ENCODE measurements around the gene BCAR1. TPM values are rescaled to one million over a fixed set of nuclear protein-coding genes. Genes with fewer than 3 reads are reported as not detected.
A peak's percentile ranks its signal among the peaks of the same experiment; 100 is the strongest.
"Not testable (repeated sequence)": the region's sequence is repeated elsewhere in the genome, so short reads cannot be mapped to it uniquely, and the experiment has no call there.

The BCAR1 gene
- total and polyA plus RNA-seq, 7 experiments from 2014 or later: not detected

DNA sequence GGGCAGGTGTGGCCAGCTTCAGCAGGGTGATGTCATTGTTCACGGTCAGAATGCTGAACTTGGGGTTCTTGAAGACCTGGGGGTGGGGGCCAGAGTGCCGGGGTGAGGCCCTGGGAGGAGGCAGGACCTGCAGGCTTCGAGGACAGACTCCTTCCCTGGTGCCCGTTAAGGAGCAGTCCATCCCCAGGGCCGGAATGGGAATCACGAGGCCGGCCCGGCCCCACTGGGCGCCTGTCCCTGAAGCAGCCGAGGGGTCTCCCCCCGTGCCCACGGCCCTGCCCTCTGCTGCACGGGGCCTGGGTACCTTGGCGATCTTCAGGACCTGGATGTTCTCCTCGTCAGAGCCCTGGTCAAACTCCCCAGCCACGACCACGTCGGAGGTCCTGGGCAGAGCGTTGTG lies 46.0 kb downstream of the BCAR1 start:
- peaks cover 0 to 14% of the 10 kb centered on the region in 2 donors for H3K4me1 ChIP-seq (ENCODE audit: control insufficient read depth in 2 of 2, insufficient read depth in 2 of 2, low read length in 2 of 2)
- CTCF ChIA-PET; intact Hi-C loops (cut with micrococcal nuclease); H3K27me3 Mint-ChIP-seq; DNase-seq; H3K27me3 ChIP-seq (ENCODE audit: control insufficient read depth in 2 of 2, insufficient read depth in 2 of 2, low read length in 2 of 2); H3K27ac Mint-ChIP-seq; H3K4me3 Mint-ChIP-seq; H3K27ac ChIP-seq (ENCODE audit: low read depth, low read length); H3K36me3 ChIP-seq (ENCODE audit: control insufficient read depth in 2 of 3, insufficient read depth in 3 of 3, low read length in 3 of 3); ATAC-seq; H3K9me3 ChIP-seq (ENCODE audit: control insufficient read depth in 2 of 3, low read length in 3 of 3); H3K9me3 Mint-ChIP-seq; H3K4me3 ChIP-seq (ENCODE audit: low read length); POLR2A ChIA-PET; H3K36me3 Mint-ChIP-seq: not testable (repeated sequence)
- peaks cover 5 to 18% (median 17%) of the 10 kb centered on the region in 7 donors for H3K4me1 Mint-ChIP-seq

DNA sequence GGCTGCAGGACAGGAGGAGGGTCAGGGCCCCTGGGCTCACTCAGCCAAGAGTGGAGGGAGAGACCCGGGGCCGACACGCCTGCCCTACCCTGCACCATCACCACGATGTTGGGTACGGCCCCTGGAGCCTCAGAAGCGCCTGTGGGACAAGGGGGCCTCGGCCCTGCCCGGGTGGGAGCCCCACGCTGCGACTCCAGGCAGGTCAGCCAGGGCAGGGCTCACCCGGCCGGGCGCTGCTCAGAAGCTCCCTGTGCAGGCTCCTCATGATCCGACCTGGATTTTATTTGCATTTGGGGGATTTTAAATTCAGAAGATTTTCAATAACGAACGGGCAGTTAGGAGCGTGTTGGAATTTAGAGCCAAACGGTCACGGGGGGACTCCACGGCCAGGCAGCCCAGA lies 46.5 kb downstream of the BCAR1 start:
- not testable (repeated sequence) for H3K4me3 Mint-ChIP-seq; H3K9me3 ChIP-seq (ENCODE audit: control insufficient read depth in 2 of 3, low read length in 3 of 3)

DNA sequence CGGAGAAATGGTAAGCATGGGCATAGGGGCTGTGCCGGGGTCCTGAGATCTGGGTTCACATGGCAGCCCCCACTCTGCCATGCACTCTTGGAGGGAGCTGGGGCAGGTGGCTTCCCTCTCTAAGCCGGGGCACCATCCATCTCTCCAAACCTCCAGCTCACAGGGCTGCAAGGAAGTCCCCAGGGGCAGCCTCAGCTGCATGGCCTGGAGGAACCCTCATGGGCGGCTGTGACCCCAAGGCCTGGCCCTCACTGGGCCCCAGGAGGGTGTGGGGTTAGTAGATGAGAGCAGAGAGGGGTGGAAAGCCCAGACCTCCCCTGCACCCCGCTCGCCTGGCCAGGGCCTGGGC lies 47.0 kb downstream of the BCAR1 start:
- CTCF ChIA-PET: no interaction called here
- Histone ChIP-seq H3K4me3 (ENCODE audit: low read length) (no peak overlapping the region), H3K4me1 (ENCODE audit: control insufficient read depth in 2 of 2, insufficient read depth in 2 of 2, low read length in 2 of 2) (peaks cover 0 to 14% of the 10 kb centered on the region in 2 donors), H3K27me3 (ENCODE audit: control insufficient read depth in 2 of 2, insufficient read depth in 2 of 2, low read length in 2 of 2) (no peaks in the 10 kb centered on the region), H3K36me3 (ENCODE audit: control insufficient read depth in 2 of 3, insufficient read depth in 3 of 3, low read length in 3 of 3) (no peaks in the 10 kb centered on the region), H3K27ac (ENCODE audit: low read depth, low read length) (no peak overlapping the region), H3K9me3 (ENCODE audit: control insufficient read depth in 2 of 3, low read length in 3 of 3) (no peaks in the 10 kb centered on the region)
- H3K27ac Mint-ChIP-seq: no peak overlapping the region
- peaks cover 0 to 7% (median 0%) of the 10 kb centered on the region in 5 donors for H3K27me3 Mint-ChIP-seq
- no peaks in the 10 kb centered on the region for H3K36me3 Mint-ChIP-seq
- DNase-seq (no peak), ATAC-seq (no peak)
- H3K9me3 Mint-ChIP-seq: no peaks in the 10 kb centered on the region
- intact Hi-C loops (cut with micrococcal nuclease): no loop called here
- no peak overlapping the region for H3K4me3 Mint-ChIP-seq
- H3K4me1 Mint-ChIP-seq: peaks cover 6 to 28% (median 20%) of the 10 kb centered on the region in 7 donors
- POLR2A ChIA-PET: no interaction called here

More for the DNA sequence above, 46.5 kb downstream of the BCAR1 start:
- H3K36me3 Mint-ChIP-seq; H3K4me3 ChIP-seq (ENCODE audit: low read length); POLR2A ChIA-PET; DNase-seq; H3K27ac Mint-ChIP-seq; CTCF ChIA-PET; intact Hi-C loops (cut with micrococcal nuclease); ATAC-seq; H3K27me3 ChIP-seq (ENCODE audit: control insufficient read depth in 2 of 2, insufficient read depth in 2 of 2, low read length in 2 of 2); H3K9me3 Mint-ChIP-seq; H3K27ac ChIP-seq (ENCODE audit: low read depth, low read length); H3K36me3 ChIP-seq (ENCODE audit: control insufficient read depth in 2 of 3, insufficient read depth in 3 of 3, low read length in 3 of 3); H3K27me3 Mint-ChIP-seq: not testable (repeated sequence)
- peaks cover 5 to 23% (median 19%) of the 10 kb centered on the region in 7 donors for H3K4me1 Mint-ChIP-seq
- peaks cover 0 to 14% of the 10 kb centered on the region in 2 donors for H3K4me1 ChIP-seq (ENCODE audit: control insufficient read depth in 2 of 2, insufficient read depth in 2 of 2, low read length in 2 of 2)

DNA sequence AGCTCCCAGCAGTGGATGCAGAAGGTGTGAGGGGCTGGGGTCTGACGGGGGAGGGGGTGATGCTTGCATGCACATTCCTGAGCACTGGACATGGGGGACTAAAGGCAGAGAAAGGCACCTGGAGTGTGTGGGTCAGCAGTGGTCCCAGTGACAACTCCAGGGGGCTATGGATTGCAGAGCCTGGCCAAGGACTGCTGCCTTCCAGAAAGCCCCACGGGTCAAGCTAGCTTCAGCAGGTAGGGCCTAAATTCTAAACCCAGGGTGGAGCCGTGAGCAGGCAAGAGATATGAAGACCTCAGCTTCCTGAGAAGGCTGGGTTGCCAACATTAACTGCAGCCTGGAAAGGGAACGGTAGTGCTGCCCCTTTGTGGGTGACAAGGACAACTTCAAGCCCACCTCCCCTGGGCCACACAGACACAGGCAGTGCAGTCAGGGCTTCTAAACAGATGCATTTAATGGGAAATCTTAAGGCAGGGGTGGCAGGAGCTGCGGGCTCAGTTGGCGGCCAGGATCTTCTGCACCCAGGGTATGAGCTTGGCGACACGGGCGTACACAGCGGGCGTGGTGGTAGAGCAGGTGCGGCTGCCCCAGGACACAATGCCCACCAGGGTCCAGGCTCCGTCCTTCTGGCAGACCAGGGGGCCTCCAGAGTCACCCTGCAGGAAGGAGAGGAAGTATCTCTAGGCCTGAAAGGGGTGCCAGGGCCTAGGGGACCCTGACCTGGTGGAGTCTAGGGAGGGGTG lies 47.6 kb downstream of the BCAR1 start:
- Mint-ChIP-seq H3K27me3 (peaks cover 0 to 9% (median 0%) of the 10 kb centered on the region in 5 donors), H3K36me3 (no peaks in the 10 kb centered on the region), H3K9me3 (no peaks in the 10 kb centered on the region), H3K4me3 (no peak overlapping the region), H3K27ac (peak overlapping the region in 1 of 9 donors; percentile 38), H3K4me1 (peaks cover 7 to 29% (median 22%) of the 10 kb centered on the region in 7 donors)
- intact Hi-C loops (cut with micrococcal nuclease): loop anchor here (2.0 kb wide), 1 partner anchor 17 kb away; no protein-coding TSS in a partner anchor
- ChIA-PET POLR2A (no interaction called here), CTCF (no interaction called here)
- Histone ChIP-seq H3K27ac (ENCODE audit: low read depth, low read length) (no peak overlapping the region), H3K27me3 (ENCODE audit: control insufficient read depth in 2 of 2, insufficient read depth in 2 of 2, low read length in 2 of 2) (no peaks in the 10 kb centered on the region), H3K36me3 (ENCODE audit: control insufficient read depth in 2 of 3, insufficient read depth in 3 of 3, low read length in 3 of 3) (no peaks in the 10 kb centered on the region), H3K4me3 (ENCODE audit: low read length) (no peak overlapping the region), H3K4me1 (ENCODE audit: control insufficient read depth in 2 of 2, insufficient read depth in 2 of 2, low read length in 2 of 2) (peaks cover 0 to 14% of the 10 kb centered on the region in 2 donors), H3K9me3 (ENCODE audit: control insufficient read depth in 2 of 3, low read length in 3 of 3) (no peaks in the 10 kb centered on the region)
- DNase-seq: no peak
- no peak for ATAC-seq

DNA sequence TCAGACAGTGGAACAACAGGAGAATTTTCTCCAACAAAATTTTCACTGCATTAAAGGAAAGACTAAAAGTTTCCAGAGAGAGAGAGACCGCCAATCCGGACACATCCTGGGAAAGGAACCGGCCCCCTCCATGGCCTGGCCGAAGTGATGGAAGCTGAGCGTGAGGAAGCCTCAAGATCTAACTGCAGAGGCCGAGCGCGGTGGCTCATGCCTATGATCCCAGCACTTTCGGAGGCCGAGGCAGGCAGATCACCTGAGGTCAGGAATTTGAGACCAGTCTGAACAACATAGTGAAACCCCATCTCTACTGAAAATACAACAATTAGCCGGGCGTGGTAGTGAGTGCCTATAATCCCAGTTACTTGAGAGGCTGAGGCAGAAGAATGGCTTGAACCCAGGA lies 48.3 kb downstream of the BCAR1 start:
- Histone ChIP-seq H3K9me3 (ENCODE audit: control insufficient read depth in 2 of 3, low read length in 3 of 3) (no peaks in the 10 kb centered on the region), H3K27ac (ENCODE audit: low read depth, low read length) (no peak overlapping the region), H3K27me3 (ENCODE audit: control insufficient read depth in 2 of 2, insufficient read depth in 2 of 2, low read length in 2 of 2) (no peaks in the 10 kb centered on the region), H3K4me3 (ENCODE audit: low read length) (no peak overlapping the region), H3K36me3 (ENCODE audit: control insufficient read depth in 2 of 3, insufficient read depth in 3 of 3, low read length in 3 of 3) (no peaks in the 10 kb centered on the region), H3K4me1 (ENCODE audit: control insufficient read depth in 2 of 2, insufficient read depth in 2 of 2, low read length in 2 of 2) (peaks cover 0 to 14% of the 10 kb centered on the region in 2 donors)
- ChIA-PET POLR2A (no interaction called here), CTCF (no interaction called here)
- Mint-ChIP-seq H3K9me3 (no peaks in the 10 kb centered on the region), H3K27me3 (peaks cover 4 to 13% (median 6%) of the 10 kb centered on the region in 5 donors), H3K27ac (peak overlapping the region in 1 of 9 donors; percentile 3), H3K4me1 (peaks cover 7 to 29% (median 22%) of the 10 kb centered on the region in 7 donors), H3K4me3 (no peak overlapping the region), H3K36me3 (no peaks in the 10 kb centered on the region)
- intact Hi-C loops (cut with micrococcal nuclease): loop anchor here (2.0 kb wide), 1 partner anchor 18 kb away; no protein-coding TSS in a partner anchor
- ATAC-seq (no peak), DNase-seq (no peak)

DNA sequence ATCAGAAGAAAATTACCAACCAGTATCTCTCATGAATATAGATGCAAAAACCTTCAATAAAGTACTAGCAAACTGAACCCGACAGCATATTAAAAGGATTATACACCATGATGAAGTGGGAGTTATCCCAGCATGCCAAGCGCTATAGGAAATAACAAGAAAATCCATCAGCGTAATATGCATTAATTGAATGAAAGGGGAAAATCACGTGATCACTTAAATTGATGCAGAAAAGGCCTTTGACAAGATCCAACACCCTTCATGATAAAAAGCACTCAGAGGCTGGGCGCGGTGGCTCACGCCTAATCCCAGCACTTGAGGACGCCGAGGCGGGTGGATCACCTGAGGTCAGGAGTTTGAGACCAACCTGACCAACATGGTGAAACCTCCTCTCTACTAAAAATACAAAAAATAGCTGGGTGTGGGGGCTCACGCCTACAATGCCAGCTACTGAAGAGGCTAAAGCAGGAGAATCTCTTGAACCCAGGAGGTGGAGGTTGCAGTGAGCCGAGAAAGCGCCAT lies 49.3 kb downstream of the BCAR1 start:
- peak overlapping the region in 7 of 9 donors; percentile 9 to 93 (median 54) for H3K27ac Mint-ChIP-seq
- peaks cover 10 to 29% (median 22%) of the 10 kb centered on the region in 7 donors for H3K4me1 Mint-ChIP-seq

More for the DNA sequence above, 49.3 kb downstream of the BCAR1 start:
- no peak overlapping the region for H3K27ac ChIP-seq (ENCODE audit: low read depth, low read length)
- Mint-ChIP-seq H3K9me3 (no peaks in the 10 kb centered on the region), H3K27me3 (peaks cover 12 to 18% (median 14%) of the 10 kb centered on the region in 5 donors), H3K36me3 (no peaks in the 10 kb centered on the region), H3K4me3 (no peak overlapping the region)
- DNase-seq (no peak), ATAC-seq (no peak)
- ChIA-PET CTCF (interaction anchor here (0.6 to 1.5 kb wide), 2 partner anchors 17 to 31 kb away, joined by 4 to 10 read pairs; no protein-coding TSS in a partner anchor), POLR2A (interaction anchor here (1.0 kb wide), 1 partner anchor 18 kb away, joined by 7 read pairs; no protein-coding TSS in a partner anchor)
- H3K36me3 ChIP-seq (ENCODE audit: control insufficient read depth in 2 of 3, insufficient read depth in 3 of 3, low read length in 3 of 3): no peaks in the 10 kb centered on the region
- H3K4me3 ChIP-seq (ENCODE audit: low read length): no peak overlapping the region
- intact Hi-C loops (cut with micrococcal nuclease): loop anchor here (2.0 kb wide), 1 partner anchor 19 kb away; no protein-coding TSS in a partner anchor
- no peaks in the 10 kb centered on the region for H3K27me3 ChIP-seq (ENCODE audit: control insufficient read depth in 2 of 2, insufficient read depth in 2 of 2, low read length in 2 of 2)
- peaks cover 0 to 14% of the 10 kb centered on the region in 2 donors for H3K4me1 ChIP-seq (ENCODE audit: control insufficient read depth in 2 of 2, insufficient read depth in 2 of 2, low read length in 2 of 2)
- H3K9me3 ChIP-seq (ENCODE audit: control insufficient read depth in 2 of 3, low read length in 3 of 3): no peaks in the 10 kb centered on the region
